Measurements from ENCODE around the gene FOXG1. TPM values are rescaled to one million over a fixed set of nuclear protein-coding genes. Genes with fewer than 3 reads are reported as not detected.

The FOXG1 gene
- total and polyA plus RNA-seq, 9 of the 15 experiments (the other 6 are each of a cell fraction or from before 2014, with no cell fraction given) = 0.56 to 3.7 (median 0.85) TPM

GRCh38 chr14:28766469-28766955 lies at the start of gene FOXG1 (continued):
- TF ChIP-seq, protein P1, sequence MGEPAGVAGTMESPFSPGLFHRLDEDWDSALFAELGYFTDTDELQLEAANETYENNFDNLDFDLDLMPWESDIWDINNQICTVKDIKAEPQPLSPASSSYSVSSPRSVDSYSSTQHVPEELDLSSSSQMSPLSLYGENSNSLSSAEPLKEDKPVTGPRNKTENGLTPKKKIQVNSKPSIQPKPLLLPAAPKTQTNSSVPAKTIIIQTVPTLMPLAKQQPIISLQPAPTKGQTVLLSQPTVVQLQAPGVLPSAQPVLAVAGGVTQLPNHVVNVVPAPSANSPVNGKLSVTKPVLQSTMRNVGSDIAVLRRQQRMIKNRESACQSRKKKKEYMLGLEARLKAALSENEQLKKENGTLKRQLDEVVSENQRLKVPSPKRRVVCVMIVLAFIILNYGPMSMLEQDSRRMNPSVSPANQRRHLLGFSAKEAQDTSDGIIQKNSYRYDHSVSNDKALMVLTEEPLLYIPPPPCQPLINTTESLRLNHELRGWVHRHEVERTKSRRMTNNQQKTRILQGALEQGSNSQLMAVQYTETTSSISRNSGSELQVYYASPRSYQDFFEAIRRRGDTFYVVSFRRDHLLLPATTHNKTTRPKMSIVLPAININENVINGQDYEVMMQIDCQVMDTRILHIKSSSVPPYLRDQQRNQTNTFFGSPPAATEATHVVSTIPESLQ (CRISPR knock-in tag; IDR thresholded peaks at IDR 0.05) = no peak
- no peak for TF ChIP-seq MITF (IDR thresholded peaks at IDR 0.05)
- TF ChIP-seq FOXK2 (conservative IDR thresholded peaks at IDR 0.05 in 1 of 2, IDR thresholded peaks at IDR 0.05 in 1 of 2; ENCODE audit: low read depth in 2 of 2) = no peak
- no peak for TF ChIP-seq ZNF253 (CRISPR knock-in tag; conservative IDR thresholded peaks at IDR 0.05)
- no peak for TF ChIP-seq SREBF1 (IDR thresholded peaks at IDR 0.05; ENCODE audit: borderline replicate concordance, low read depth, low read length)
- TF ChIP-seq PML (IDR thresholded peaks at IDR 0.05; ENCODE audit: low read length) = no peak
- 0 out of 2 replicates have a peak, but pooled peaks have one; percentile 24 for TF ChIP-seq MYC (IDR thresholded peaks at IDR 0.05; ENCODE audit: low read depth, low read length)
- no peak for TF ChIP-seq MYC (CRISPR knock-in tag; IDR thresholded peaks at IDR 0.05; ENCODE audit: borderline replicate concordance, low read depth)
- no peak for TF ChIP-seq ZNF740 (CRISPR knock-in tag; IDR thresholded peaks at IDR 0.05)
- TF ChIP-seq ZNF740 (tag; IDR thresholded peaks at IDR 0.05) = peak in 1 of 2 experiments; percentile 92; a peak in 2 of 4 replicates
- TF ChIP-seq TRIM24 (IDR thresholded peaks at IDR 0.05) = no peak
- no peak for TF ChIP-seq SETDB1 (IDR thresholded peaks at IDR 0.05; ENCODE audit: low read length)
- no peak for TF ChIP-seq SMAD2 (IDR thresholded peaks at IDR 0.05; ENCODE audit: low read depth, low read length)
- no peak for TF ChIP-seq TCFL5 (CRISPR knock-in tag; conservative IDR thresholded peaks at IDR 0.05)
- no peak for TF ChIP-seq ETS2 (tag; IDR thresholded peaks at IDR 0.05; ENCODE audit: borderline replicate concordance, poor library complexity, severe bottlenecking)
- no peak for TF ChIP-seq HOMEZ (CRISPR knock-in tag; IDR thresholded peaks at IDR 0.05)
- TF ChIP-seq TAF7 (tag; IDR thresholded peaks at IDR 0.05) = no peak
- no peak for TF ChIP-seq MED1 (CRISPR knock-in tag; IDR thresholded peaks at IDR 0.05; ENCODE audit: borderline replicate concordance)
- TF ChIP-seq, protein P2, sequence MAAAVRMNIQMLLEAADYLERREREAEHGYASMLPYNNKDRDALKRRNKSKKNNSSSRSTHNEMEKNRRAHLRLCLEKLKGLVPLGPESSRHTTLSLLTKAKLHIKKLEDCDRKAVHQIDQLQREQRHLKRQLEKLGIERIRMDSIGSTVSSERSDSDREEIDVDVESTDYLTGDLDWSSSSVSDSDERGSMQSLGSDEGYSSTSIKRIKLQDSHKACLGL (CRISPR knock-in tag; IDR thresholded peaks at IDR 0.05; ENCODE audit: borderline replicate concordance, poor library complexity, severe bottlenecking) = no peak
